B cell (primary cell): ENCODE measurements around the gene C20orf144.

Source experiments
- EZH2 ChIP-seq: IDR thresholded peaks from 2 replicates; pipeline ENCODE4 v1.6.1; 2012; ENCODE audit warnings: borderline replicate concordance, low read depth, mild to moderate bottlenecking, moderate library complexity, low read length; ENCODE audit not compliant: insufficient read depth, poor library complexity, severe bottlenecking
- TF ChIP-seq, protein P1 (sequence below): fragments of 200-600 bp; IDR thresholded peaks from one replicate; pipeline ENCODE4 v1.8.0; 2022; ENCODE audit warnings: antibody characterized with exemption, mild to moderate bottlenecking

DNA sequence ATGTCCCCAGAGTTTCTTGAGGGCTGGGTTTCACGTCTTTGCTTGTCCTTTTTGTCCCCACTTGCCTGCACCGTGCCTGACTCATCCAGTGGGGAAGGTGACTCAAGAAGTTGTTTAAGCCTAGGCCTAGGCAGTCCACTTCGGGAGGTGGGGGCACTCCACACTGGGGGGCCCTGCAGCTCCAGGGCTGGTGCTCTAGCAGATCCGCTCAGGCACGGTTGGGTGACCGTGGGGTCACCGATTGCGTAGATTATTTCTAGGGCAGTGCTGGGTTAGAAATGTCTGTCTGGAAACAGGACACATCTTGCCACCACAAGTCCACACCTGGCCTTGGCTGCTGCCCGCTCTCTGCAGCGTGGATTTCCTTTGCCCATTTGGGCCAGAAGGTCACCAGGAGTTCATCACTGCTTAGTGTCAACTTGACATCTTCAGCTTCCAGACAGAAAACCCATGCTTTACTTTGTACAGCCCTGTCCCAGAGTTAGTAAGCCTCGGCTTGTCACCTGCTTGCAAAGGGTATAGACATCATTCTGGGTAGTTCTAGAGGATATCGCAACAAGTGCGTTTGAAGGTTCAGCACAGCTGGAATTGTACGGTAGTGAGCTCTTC is 13.6 kb upstream of the C20orf144 start:
- TF ChIP-seq, protein P1, sequence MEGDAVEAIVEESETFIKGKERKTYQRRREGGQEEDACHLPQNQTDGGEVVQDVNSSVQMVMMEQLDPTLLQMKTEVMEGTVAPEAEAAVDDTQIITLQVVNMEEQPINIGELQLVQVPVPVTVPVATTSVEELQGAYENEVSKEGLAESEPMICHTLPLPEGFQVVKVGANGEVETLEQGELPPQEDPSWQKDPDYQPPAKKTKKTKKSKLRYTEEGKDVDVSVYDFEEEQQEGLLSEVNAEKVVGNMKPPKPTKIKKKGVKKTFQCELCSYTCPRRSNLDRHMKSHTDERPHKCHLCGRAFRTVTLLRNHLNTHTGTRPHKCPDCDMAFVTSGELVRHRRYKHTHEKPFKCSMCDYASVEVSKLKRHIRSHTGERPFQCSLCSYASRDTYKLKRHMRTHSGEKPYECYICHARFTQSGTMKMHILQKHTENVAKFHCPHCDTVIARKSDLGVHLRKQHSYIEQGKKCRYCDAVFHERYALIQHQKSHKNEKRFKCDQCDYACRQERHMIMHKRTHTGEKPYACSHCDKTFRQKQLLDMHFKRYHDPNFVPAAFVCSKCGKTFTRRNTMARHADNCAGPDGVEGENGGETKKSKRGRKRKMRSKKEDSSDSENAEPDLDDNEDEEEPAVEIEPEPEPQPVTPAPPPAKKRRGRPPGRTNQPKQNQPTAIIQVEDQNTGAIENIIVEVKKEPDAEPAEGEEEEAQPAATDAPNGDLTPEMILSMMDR = no peak
- no peak for TF ChIP-seq EZH2
